NCI-H2196 (cell line): Measurements from ENCODE around the gene PAX5.
"Not testable (repeated sequence)": the region's sequence is repeated elsewhere in the genome, so short reads cannot be mapped to it uniquely, and the experiment has no call there.

ENCODE experiments used
- DNase-seq: peaks from one replicate; lab custom pipeline; 2025; ENCODE audit not compliant: unreplicated experiment; lab: John Stamatoyannopoulos, UW

Gene PAX5

GRCh38 chr9:36882594-36882993 is 151.5 kb downstream of the PAX5 start:
- DNase-seq: no peak

- no peak for DNase-seq
Measured at GRCh38 chr9:36881743-36882441, 152.2 kb downstream of the PAX5 start.

DNA sequence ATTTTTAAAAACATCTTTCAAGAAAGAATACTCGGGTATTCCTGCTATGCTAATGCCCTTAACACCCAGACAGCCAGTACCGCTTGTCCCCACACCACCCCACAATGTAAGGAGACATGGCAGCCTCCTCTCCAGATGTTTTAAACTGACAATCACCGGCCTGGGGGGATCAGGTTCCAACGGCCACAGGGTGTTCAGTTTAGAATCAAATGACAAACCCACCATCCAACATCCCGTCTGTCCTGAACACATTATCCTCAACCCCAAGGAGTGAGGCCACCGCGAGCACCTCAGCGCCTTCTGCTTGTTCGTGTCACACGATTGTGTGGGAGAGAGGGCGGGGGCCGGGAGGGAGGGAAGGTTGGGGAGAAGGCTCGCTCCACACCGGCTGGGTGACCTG is 152.8 kb downstream of the PAX5 start:
- no peak for DNase-seq

- DNase-seq: no peak
Measured at GRCh38 chr9:36880075-36880474, 154.0 kb downstream of the PAX5 start.

DNA sequence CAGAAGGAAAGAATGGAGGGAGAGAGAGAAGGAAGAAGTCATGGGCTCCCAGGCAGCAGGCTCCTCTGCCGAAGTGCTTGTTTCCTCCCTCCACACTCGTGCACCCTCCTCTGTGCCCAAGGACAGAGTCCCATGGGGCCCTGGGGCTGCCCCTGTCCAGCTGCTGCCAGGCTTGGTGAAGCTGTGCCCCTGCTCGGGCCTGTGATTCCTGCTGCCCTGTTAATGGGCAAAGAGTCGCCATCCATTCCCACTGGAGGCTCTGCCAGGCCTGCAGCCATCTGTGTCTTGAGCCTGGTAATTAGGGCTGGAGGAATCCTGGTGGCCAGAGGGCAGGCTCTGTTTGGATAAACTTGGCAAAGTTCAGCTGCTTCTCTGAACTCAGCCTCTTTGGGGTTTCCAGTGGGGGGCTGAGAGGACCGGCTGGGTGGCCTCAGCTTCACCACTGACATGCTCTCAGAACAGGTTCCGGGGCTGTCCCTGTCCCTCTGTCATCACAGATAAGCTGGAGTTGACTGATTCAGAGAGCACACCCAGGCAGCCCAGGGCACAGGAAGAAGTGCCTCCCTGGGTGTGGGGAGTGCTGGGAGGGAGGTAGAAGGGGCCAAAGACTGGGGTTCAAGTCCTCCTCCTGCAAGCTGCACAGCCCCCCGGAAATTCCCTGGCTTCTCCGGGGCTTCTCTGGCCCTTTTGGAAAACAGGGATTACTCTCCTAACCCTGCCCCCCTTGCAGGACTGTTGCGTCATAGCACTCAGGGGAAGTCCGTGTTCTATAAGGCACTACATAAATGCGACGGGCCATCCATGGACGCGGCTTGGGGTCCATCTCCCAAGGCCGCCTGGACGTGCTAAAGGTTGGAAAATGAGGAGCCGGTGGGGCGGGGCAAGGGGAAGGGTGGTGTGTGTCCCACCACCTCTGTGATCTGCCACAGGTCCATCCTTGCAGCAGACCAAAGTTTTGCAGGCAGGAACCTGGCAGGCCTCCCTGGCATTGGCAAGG is 154.8 kb downstream of the PAX5 start:
- DNase-seq: no peak

GRCh38 chr9:36877239-36877638 is 156.8 kb downstream of the PAX5 start:
- DNase-seq: no peak

DNA sequence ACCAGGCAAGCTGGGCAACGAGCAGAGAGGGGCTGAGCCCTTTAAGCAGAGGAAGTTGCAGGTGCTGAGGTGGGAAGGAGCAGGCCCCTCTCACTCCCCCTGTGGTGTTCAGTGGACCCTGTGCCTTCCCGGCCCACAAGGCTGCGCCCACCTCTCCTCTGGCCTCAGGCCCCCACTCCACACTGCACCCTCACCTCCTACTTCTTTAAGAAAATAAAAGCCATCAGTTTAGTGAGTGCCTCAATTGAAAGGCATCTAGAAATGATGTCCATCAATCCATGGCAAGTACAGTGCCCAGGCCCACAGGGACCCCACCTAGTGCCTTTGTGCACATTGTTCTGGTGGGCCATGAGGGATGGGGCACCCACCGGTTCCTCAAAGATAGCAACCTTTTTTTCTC is 158.0 kb downstream of the PAX5 start:
- no peak for DNase-seq

DNA sequence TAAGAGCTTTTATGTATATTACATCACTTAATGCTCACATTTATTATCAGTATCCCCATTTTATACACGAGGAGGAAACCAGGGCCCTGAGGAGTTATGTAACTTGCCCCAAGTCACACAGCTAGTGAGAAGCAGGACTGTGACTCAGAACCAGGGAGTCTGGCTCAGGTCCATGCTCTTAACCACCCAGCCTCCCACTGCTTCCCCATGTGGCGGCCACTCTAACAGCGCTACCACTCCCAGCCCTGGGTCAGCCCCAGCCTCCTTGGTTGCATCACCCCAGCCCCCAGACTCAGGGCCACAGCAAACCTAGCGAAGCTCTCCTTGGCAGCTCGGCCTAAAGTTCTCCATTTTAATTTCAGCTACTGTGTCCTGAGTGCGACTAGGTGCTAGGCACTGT is 159.1 kb downstream of the PAX5 start:
- no peak for DNase-seq

DNA sequence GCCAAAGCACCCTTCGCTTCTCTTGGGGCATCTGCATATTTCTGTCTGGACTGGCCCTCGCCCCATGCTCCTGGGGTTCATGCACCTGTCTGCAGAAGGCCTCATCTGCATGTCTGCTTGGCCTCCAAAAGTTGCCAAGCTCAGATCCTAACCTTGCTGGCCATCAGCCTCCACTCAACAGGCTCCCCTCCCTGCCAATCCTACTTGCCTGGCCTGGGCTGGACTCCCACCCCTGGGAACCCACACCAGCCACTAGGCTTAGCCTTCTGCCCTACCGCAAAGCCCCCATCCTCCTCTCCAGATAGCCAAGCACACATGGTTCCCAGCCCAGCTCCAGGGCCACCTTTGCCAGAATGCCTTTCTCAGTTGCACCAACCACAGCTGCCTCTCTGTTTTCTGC is 159.8 kb downstream of the PAX5 start:
- DNase-seq: no peak

DNA sequence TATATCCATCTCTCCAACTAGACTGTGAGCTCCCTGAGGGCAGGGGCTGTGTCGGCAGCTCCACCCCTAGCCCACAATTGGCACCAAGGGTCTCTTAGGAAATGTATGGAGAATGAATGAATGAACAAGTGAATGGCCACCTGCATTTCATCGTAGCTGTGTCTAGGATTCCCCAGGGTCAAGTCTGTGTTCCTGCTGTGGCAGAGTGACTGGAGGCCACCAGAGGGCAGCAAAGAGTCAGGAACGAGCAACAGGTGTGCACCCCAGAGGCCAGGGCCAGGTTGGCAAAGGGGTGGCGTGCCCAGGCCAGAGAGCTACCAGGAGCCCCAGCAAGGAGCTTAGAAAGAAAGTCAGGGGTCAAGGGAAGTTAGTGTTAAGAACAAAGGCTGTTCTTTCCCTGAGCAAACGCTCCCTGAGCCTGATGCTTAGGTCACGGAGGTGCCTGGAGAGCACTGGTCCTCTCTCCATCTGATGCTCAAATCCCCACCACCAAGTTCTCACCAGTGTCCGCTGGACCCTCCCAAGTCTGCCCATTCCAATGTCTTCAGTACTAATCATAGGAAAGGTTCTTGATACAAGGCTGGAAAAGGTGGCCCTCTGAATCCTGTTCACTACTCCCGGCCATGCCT is 160.7 kb downstream of the PAX5 start:
- DNase-seq: peak; percentile 81

GRCh38 chr9:36872641-36873040 is 161.4 kb downstream of the PAX5 start:
- no peak for DNase-seq

GRCh38 chr9:36871606-36872005 is 162.5 kb downstream of the PAX5 start:
- DNase-seq: no peak

DNA sequence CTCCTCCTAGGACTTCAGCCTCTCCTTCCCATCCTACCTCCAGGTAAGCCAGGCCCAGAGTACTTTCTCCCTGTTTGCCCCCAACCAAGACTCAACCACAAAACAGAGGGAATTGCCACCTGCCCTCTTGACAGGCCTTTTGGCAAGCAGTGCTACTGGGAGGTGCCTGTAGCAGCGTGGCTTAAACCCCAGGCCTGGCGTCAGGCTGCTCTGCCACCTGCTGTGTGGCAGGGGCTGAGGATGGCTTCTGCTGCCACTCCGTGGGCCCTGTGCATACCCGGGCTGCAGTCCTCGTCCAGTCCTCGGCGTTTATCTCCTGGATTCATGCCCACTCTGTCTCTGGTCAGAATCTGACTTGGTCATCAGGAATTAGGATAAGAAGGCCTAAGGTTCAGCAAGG is 163.1 kb downstream of the PAX5 start:
- peak; percentile 91 for DNase-seq

- not testable (repeated sequence) for DNase-seq
Measured at GRCh38 chr9:36869605-36870004, 164.5 kb downstream of the PAX5 start.

DNA sequence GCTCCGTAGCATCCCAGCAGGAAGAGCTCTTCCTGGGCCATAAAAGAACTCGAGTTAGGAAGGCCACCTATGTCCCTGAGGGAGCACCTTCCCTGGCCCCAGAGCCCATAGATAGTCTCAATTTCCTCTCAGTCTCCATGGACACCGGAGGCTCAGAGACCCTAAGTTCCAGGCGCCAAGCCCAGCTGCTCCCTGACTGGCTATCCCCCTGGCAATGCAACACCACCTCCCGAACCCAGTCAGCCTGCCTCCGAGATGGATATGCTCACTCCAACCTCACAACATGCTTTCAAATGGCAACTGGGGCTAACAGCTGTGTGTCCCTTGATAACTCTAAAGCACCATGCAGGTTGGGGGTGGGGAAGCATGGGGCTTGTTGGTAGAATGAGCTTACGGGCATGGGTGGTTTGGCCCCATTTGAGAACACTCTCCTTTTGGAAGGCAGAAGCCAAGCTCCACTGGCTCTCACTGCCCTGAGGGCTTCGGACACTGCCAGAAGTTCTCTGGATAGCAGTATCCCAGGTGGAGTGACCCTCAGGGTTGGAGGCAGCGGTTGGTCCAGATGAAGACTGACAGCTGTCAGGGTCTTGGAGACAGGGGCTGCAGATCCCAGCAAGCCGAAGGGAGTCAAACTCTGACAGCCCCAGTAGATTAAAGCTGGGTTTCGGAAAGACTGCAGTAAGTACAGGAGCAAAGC is 165.3 kb downstream of the PAX5 start:
- no peak for DNase-seq

DNA sequence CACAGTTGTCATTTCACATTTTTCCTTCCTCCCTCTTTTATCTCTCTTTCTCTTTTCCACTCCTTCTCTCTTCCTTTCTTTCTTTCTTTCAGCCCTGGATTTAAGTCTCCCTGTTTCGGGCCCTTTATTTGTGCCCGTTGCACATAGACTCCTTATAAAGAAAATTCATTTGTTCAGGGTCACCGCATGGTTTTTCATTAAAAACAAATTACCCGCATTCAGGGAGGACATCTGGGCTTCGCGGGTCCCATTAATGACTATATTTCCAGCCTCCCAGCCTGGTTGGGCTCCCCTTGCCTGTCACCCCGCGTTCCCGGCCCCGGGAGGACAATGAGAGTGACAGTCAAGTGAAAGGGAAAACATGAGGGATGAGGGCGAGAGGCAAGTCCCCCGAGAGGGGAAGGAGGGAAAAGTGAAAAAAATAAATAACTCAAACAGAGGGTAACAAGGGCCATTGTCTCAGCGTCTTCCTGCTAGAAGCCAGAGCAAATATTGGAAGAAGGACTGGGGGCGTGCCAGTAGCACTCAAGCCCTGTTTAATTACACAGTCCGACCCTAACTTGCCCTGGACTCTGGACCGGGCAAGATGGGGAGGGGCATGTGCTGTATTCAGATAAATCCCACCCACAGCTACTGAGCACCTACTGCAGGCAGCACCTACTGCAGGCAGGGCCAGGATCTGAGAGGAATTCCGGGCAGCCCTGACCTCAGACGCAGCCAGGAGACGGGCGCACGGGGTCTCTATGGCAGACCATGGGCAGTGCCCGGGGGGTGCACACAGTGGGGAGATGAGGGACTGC is 166.2 kb downstream of the PAX5 start:
- peak; percentile 35 for DNase-seq

DNA sequence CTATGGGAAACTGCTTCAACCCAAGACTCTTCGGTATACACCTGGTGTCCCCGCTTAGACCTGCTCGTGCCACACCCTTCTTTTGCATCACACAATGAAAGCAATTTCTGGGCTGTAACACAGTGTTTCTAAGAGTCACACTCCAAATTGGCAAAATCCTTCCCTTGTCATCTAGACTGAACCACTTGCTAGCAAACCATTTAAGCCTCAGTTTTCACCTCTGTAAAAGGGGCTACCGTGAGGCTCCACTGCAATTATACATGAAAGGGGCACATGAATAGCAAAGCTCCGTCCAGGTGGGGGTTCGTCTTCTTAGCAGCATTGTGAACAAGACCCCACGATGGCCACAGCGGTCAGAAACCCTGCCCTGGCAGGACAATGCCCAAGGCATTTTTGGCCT is 166.8 kb downstream of the PAX5 start:
- DNase-seq: no peak

DNA sequence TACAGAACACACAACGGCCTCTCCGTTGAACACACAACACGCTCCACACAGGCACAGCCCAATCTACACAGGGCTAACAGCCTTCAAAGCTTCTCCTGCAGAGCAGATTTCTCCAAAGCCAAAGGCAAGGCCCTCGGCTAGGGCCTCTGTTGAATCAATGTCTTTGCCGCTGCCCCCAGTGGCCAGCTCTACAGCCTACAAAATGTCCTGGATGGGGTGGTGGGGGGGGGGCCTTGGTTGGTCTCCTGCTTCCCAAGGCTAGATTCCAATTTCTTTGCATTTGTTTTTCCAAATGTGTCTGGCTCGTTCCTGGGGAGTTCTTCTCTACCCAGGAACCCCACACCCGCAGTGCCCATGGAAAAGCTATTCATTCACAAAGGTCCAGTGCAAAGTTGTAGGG is 167.2 kb downstream of the PAX5 start:
- DNase-seq: no peak

DNA sequence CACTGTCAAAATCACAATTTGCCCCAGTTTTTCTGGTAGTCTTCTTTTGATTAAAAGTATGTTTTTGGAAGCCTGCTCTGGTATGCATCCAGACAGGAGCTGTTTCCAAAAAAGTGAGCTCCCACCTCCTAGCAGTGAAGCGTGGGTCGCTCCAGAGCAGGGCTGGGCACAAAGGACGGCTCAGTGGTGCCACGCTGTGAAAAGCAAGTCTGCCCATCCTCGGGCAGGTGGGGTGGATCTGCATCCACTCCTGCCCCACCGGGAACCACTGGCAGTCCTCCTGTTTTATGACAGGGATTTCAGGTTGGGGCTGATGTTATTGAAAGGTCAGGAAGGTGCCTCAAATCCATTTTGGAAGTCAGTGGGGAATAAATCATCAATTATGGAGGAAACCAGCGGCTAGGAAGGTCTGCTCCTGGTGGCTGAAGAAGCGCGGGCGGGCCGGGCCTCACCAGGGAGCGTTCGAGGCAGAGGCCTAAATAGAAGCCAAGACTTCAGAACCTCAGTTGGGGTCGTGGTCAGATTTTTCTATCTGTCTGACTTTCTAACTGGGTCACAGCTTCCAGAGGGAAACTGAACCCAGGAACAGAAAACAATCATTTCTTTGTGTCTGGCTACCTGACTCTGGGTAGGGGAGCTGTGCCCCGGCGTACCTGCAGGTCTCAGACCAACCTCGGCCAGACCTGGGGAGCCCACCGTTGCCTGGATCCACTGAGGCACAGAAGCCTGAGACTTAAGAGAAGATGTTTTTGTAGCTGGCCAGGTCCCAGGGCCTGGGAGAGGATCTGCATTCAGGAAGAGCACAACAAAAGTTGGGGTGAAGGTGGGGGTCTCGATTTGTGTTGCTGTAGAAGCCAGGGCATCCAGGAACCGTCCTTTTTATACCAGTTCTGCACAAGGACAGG is 168.1 kb downstream of the PAX5 start:
- DNase-seq: no peak
